Stromal cell of bone marrow (primary cell): ENCODE results near the gene C18orf32.
"Not testable (repeated sequence)": the region's sequence is repeated elsewhere in the genome, so short reads cannot be mapped to it uniquely, and the experiment has no call there.

Experiments used
- DNase-seq: peaks from one replicate; pipeline ENCODE4 v3.0.0-alpha.2; 2012; ENCODE audit warnings: low read depth

Gene C18orf32

GRCh38 chr18:49486953-49487710 lies at the start of gene C18orf32:
Gene C18orf32, minus strand, starts transcription at chr18:49487234. Its CDS starts 3,486 bp downstream, at chr18:49483748.
- DNase-seq: peak; percentile 84

- no peak for DNase-seq
These were observed 48.0 kb upstream of the C18orf32 start for GRCh38 chr18:49534846-49535601.

- no peak for DNase-seq
These were observed 44.7 kb upstream of the C18orf32 start for GRCh38 chr18:49531678-49532153.

GRCh38 chr18:49529596-49529995 lies 42.6 kb upstream of the C18orf32 start:
- no peak for DNase-seq

GRCh38 chr18:49527631-49528327 lies 40.7 kb upstream of the C18orf32 start:
- no peak for DNase-seq

- DNase-seq: no peak
These were observed 38.9 kb upstream of the C18orf32 start for GRCh38 chr18:49525981-49526380.

- DNase-seq: no peak
These were observed 37.9 kb upstream of the C18orf32 start for GRCh38 chr18:49524951-49525350.

GRCh38 chr18:49524349-49524748 lies 37.3 kb upstream of the C18orf32 start:
- no peak for DNase-seq

- not testable (repeated sequence) for DNase-seq
These were observed 36.6 kb upstream of the C18orf32 start for GRCh38 chr18:49523580-49524093.

GRCh38 chr18:49521216-49521835 lies 34.3 kb upstream of the C18orf32 start:
- no peak for DNase-seq

GRCh38 chr18:49520661-49521145 lies 33.7 kb upstream of the C18orf32 start:
- no peak for DNase-seq

GRCh38 chr18:49519101-49519971 lies 32.3 kb upstream of the C18orf32 start:
- DNase-seq: no peak

- no peak for DNase-seq
These were observed 30.4 kb upstream of the C18orf32 start for GRCh38 chr18:49517483-49517882.

- DNase-seq: no peak
These were observed 28.5 kb upstream of the C18orf32 start for GRCh38 chr18:49515516-49515915.

- DNase-seq: not testable (repeated sequence)
These were observed 28.0 kb upstream of the C18orf32 start for GRCh38 chr18:49515003-49515402.

GRCh38 chr18:49514577-49514976 lies 27.5 kb upstream of the C18orf32 start:
- DNase-seq: no peak

GRCh38 chr18:49512876-49513275 lies 25.8 kb upstream of the C18orf32 start:
- DNase-seq: not testable (repeated sequence)

GRCh38 chr18:49510393-49511115 lies 23.5 kb upstream of the C18orf32 start:
- DNase-seq: peak; percentile 26

- DNase-seq: not testable (repeated sequence)
These were observed 19.4 kb upstream of the C18orf32 start for GRCh38 chr18:49506438-49506837.

GRCh38 chr18:49503931-49504330 lies 16.9 kb upstream of the C18orf32 start:
- no peak for DNase-seq
